Stimulated activated CD8-positive, alpha-beta memory T cell treated with anti-CD3 and anti-CD28 coated beads, Interleukin-15, amount 100 ng/mL, for 24 hours (primary cell): ENCODE results near the gene RSRC1.

Source experiments
- DNase-seq: peaks from one replicate; pipeline ENCODE4 v3.0.0-alpha.2; 2020; ENCODE audit warnings: low read depth

RSRC1 gene

GRCh38 chr3:158128755-158129154 lies 18.9 kb downstream of the RSRC1 start:
- DNase-seq, result no peak

- DNase-seq, result no peak
These were observed 24.5 kb downstream of the RSRC1 start for GRCh38 chr3:158134363-158134762.

- no peak for DNase-seq
These were observed 30.5 kb downstream of the RSRC1 start for GRCh38 chr3:158140396-158140795.

- no peak for DNase-seq
These were observed 38.3 kb downstream of the RSRC1 start for GRCh38 chr3:158148218-158148617.

- DNase-seq, result no peak
These were observed 42.3 kb downstream of the RSRC1 start for GRCh38 chr3:158152186-158152585.

GRCh38 chr3:158158969-158159368 lies 49.1 kb downstream of the RSRC1 start:
- DNase-seq, result no peak

GRCh38 chr3:158159714-158160113 lies 49.8 kb downstream of the RSRC1 start:
- no peak for DNase-seq

- no peak for DNase-seq
These were observed 51.1 kb downstream of the RSRC1 start for GRCh38 chr3:158160958-158161357.

GRCh38 chr3:158165141-158165655 lies 55.3 kb downstream of the RSRC1 start:
- no peak for DNase-seq

- no peak for DNase-seq
These were observed 55.8 kb downstream of the RSRC1 start for GRCh38 chr3:158165730-158166129.

- no peak for DNase-seq
These were observed 56.3 kb downstream of the RSRC1 start for GRCh38 chr3:158166223-158166622.

GRCh38 chr3:158167737-158168557 lies 58.1 kb downstream of the RSRC1 start:
- DNase-seq, result no peak

GRCh38 chr3:158169091-158169491 lies 59.2 kb downstream of the RSRC1 start:
- DNase-seq, result no peak

GRCh38 chr3:158181096-158181495 lies 71.2 kb downstream of the RSRC1 start:
- no peak for DNase-seq

GRCh38 chr3:158185711-158186110 lies 75.8 kb downstream of the RSRC1 start:
- DNase-seq, result no peak

- DNase-seq, result no peak
These were observed 91.1 kb downstream of the RSRC1 start for GRCh38 chr3:158200955-158201354.

- DNase-seq, result no peak
These were observed 95.4 kb downstream of the RSRC1 start for GRCh38 chr3:158205324-158205723.

GRCh38 chr3:158205994-158206393 lies 96.1 kb downstream of the RSRC1 start:
- no peak for DNase-seq

GRCh38 chr3:158210067-158210466 lies 100.2 kb downstream of the RSRC1 start:
- DNase-seq, result no peak

GRCh38 chr3:158213461-158213860 lies 103.6 kb downstream of the RSRC1 start:
- DNase-seq, result no peak

GRCh38 chr3:158217992-158218391 lies 108.1 kb downstream of the RSRC1 start:
- no peak for DNase-seq

GRCh38 chr3:158220575-158220974 lies 110.7 kb downstream of the RSRC1 start:
- DNase-seq, result no peak

- no peak for DNase-seq
These were observed 111.5 kb downstream of the RSRC1 start for GRCh38 chr3:158221426-158221825.

- no peak for DNase-seq
These were observed 116.5 kb downstream of the RSRC1 start for GRCh38 chr3:158226429-158226828.
